GM18868 (cell line): ENCODE measurements around the gene LRRC52.
"Not testable (repeated sequence)": the region's sequence is repeated elsewhere in the genome, so short reads cannot be mapped to it uniquely, and the experiment has no call there.

Source experiments
- ATAC-seq: cut with Tn5 transposase; IDR thresholded peaks from one replicate; pipeline ENCODE4 v1.9.1; 2021; ENCODE audit warnings: mild to moderate bottlenecking, moderate library complexity; ENCODE audit not compliant: unreplicated experiment

Gene LRRC52

GRCh38 chr1:165580931-165581871 is 37.4 kb downstream of the LRRC52 start:
- ATAC-seq, result no peak

- no peak for ATAC-seq
Measured at GRCh38 chr1:165581926-165582325, 38.1 kb downstream of the LRRC52 start.

- ATAC-seq, result no peak
Measured at GRCh38 chr1:165586398-165586797, 42.6 kb downstream of the LRRC52 start.

- not testable (repeated sequence) for ATAC-seq
Measured at GRCh38 chr1:165591391-165591790, 47.6 kb downstream of the LRRC52 start.

GRCh38 chr1:165592945-165593823 is 49.4 kb downstream of the LRRC52 start:
- peak; percentile 38 for ATAC-seq

GRCh38 chr1:165595246-165595938 is 51.6 kb downstream of the LRRC52 start:
- no peak for ATAC-seq

- ATAC-seq, result peak; percentile 96
Measured at GRCh38 chr1:165597883-165598675, 54.3 kb downstream of the LRRC52 start.

- ATAC-seq, result no peak
Measured at GRCh38 chr1:165598676-165599059, 54.9 kb downstream of the LRRC52 start.

- ATAC-seq, result no peak
Measured at GRCh38 chr1:165600793-165601192, 57.0 kb downstream of the LRRC52 start.

GRCh38 chr1:165603810-165604209 is 60.0 kb downstream of the LRRC52 start:
- ATAC-seq, result no peak

- no peak for ATAC-seq
Measured at GRCh38 chr1:165605246-165605645, 61.4 kb downstream of the LRRC52 start.

GRCh38 chr1:165606676-165607075 is 62.9 kb downstream of the LRRC52 start:
- ATAC-seq, result not testable (repeated sequence)

GRCh38 chr1:165610866-165611265 is 67.1 kb downstream of the LRRC52 start:
- no peak for ATAC-seq

GRCh38 chr1:165612062-165612461 is 68.3 kb downstream of the LRRC52 start:
- peak; percentile 87 for ATAC-seq
